GM06990 (cell line): ENCODE results near the gene SVOP.
"Not testable (repeated sequence)": the region's sequence is repeated elsewhere in the genome, so short reads cannot be mapped to it uniquely, and the experiment has no call there.

Experiments
- DNase-seq: peaks from one replicate; pipeline ENCODE4 v3.0.0-alpha.2; 2011; ENCODE audit not compliant: insufficient read length; ENCODE audit errors: extremely low read depth
- H3K27me3 ChIP-seq: replicated peaks from 2 replicates; pipeline ENCODE4 v1.6.0; 2011; ENCODE audit warnings: low read length; ENCODE audit not compliant: control insufficient read depth, insufficient read depth
- H3K36me3 ChIP-seq: 2 replicates; pipeline ENCODE4 v1.5.1; 2011; ENCODE audit warnings: low read length; ENCODE audit not compliant: control insufficient read depth, insufficient read depth
- H3K4me3 ChIP-seq: replicated peaks from 2 replicates; pipeline ENCODE4 v1.5.1; 2011; ENCODE audit warnings: low read depth, mild to moderate bottlenecking, control low read depth, low read length
- CTCF ChIP-seq: IDR thresholded peaks from 2 replicates; pipeline ENCODE4 v1.5.1; 2011; ENCODE audit warnings: low read length, control low read depth, mild to moderate bottlenecking, inconsistent platforms; ENCODE audit not compliant: insufficient read depth, poor library complexity, severe bottlenecking

The SVOP gene

GRCh38 chr12:109058773-109059172 is 37.9 kb upstream of the SVOP start:
- no peak for DNase-seq
- TF ChIP-seq CTCF: no peak
- Histone ChIP-seq H3K4me3 (no peak overlapping the region), H3K27me3 (no peaks in the 10 kb centered on the region), H3K36me3 (no peaks in the 10 kb centered on the region)

GRCh38 chr12:109057376-109057775 is 36.5 kb upstream of the SVOP start:
- H3K4me3 ChIP-seq: no peak overlapping the region
- no peaks in the 10 kb centered on the region for H3K36me3 ChIP-seq
- DNase-seq: no peak
- no peak for TF ChIP-seq CTCF
- H3K27me3 ChIP-seq: no peaks in the 10 kb centered on the region

- no peaks in the 10 kb centered on the region for H3K36me3 ChIP-seq
These were observed 36.0 kb upstream of the SVOP start for GRCh38 chr12:109056891-109057290.

GRCh38 chr12:109054520-109054919 is 33.7 kb upstream of the SVOP start:
- Histone ChIP-seq H3K36me3 (no peaks in the 10 kb centered on the region), H3K4me3 (peak overlapping the region; percentile 87), H3K27me3 (no peaks in the 10 kb centered on the region)
- no peak for TF ChIP-seq CTCF
- no peak for DNase-seq

More at GRCh38 chr12:109056891-109057290, 36.0 kb upstream of the SVOP start:
- no peak for DNase-seq
- no peak for TF ChIP-seq CTCF
- H3K4me3 ChIP-seq: no peak overlapping the region
- no peaks in the 10 kb centered on the region for H3K27me3 ChIP-seq

GRCh38 chr12:109054124-109054513 is 33.3 kb upstream of the SVOP start:
- not testable (repeated sequence) for H3K36me3 ChIP-seq, DNase-seq, H3K27me3 ChIP-seq
- peak overlapping the region; percentile 87 for H3K4me3 ChIP-seq

GRCh38 chr12:109053382-109054123 is 32.7 kb upstream of the SVOP start:
- no peak for TF ChIP-seq CTCF
- Histone ChIP-seq H3K4me3 (peak overlapping the region; percentile 87), H3K27me3 (no peaks in the 10 kb centered on the region), H3K36me3 (no peaks in the 10 kb centered on the region)
- DNase-seq: peak; percentile 26
